Measurements from ENCODE around the gene MROH9.
"Not testable (repeated sequence)": the region's sequence is repeated elsewhere in the genome, so short reads cannot be mapped to it uniquely, and the experiment has no call there.

The MROH9 gene, protein sequence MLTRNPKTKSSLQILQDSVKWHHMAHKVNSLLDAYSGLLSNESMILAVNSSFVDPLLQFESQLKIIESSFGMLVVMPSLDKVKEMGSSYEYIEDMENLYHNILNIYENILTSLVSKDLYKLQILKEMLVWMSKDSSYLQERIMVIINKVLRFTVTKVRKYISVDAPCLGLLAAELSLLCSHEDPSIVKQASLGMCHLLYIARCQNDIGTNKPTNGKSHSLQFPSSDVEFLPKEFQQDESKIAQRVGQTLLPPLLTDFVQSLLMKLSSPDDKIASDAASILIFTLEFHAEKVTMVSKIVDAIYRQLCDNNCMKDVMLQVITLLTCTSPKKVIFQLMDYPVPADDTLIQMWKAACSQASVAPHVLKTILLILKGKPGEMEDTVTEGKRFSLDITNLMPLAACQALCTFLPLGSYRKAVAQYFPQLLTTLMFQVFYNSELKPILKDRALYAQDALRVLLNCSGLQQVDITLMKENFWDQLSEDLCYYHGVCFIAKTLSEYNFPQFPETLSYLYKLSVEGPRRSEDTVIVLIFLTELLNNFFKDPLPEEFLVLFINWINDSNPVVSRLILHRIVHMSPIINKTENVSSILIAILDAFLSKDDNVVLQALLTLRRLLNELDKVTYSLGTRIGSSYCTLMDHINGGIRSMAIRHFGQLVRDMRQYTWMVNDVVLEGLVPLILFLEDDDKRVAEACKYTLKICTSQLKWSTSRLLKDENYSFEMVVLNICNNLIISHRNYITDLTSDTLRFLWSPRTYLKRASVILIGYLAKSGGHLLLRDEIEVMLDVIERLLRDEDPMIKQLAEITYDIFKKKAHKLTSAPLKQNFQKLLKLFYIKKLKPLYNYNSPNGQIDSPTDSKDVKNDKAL

DNA sequence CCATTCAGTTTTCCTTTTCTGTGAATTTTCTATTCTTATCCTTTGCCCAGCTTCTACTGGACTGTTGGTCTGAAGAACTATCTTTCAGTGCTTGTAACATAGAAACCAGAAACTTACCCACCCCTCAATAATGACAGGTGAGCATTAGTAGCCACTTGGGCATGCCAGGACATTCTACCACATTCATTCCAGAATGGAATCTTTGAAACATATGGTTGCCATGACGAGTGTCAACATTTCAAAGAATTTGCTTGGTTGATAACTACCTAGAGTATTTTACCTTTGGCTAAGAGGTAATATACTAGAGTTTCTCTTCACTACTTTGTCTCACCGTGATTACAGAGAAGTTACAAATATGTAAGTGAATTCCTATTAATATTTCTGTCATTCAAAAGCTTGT lies at the start of gene MROH9:
MROH9 (plus strand) TSS at position 304 of the 400 bp plus-strand sequence. CDS start 10,023 bp downstream, outside the sequence.
- DNase-seq, result no peak

DNA sequence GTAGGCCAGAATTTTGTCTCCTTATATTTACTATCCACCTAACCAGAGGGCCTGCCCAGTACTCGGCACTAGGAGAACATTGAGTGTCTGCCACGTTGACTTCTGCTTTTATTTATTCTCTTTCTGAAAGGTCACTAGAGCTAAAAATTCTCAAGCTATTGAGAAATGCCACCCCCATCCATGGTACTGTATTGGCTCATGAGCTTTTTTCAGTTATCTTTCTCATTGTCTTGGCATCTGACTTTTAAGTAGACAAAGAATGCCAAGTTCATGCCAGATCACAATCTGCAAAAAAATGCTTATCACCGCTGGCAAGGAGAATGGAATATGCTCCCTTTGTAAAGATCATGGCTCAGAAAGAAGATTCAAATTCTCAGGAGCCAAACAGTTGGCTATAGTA lies 49.8 kb upstream of the MROH9 start:
- no peak for DNase-seq

DNA sequence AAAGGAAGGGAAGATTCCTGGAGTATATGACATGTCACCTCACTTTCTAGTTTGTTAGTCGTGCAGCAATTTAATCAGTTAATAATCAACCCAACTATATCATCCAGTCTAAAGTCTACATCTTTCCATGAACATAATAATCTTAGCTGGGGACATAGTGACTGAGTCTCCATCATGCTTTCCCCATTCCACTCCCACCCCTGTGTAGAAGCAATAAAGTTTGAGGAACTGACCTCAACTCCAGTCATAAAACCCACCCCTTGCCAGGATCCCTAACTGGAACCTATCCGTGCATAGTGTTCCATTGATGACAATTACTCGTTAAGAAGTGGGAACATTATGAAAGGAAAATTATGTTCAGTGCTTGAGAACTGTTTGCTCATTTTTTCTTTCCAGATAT lies 48.9 kb upstream of the MROH9 start:
- no peak for DNase-seq

DNA sequence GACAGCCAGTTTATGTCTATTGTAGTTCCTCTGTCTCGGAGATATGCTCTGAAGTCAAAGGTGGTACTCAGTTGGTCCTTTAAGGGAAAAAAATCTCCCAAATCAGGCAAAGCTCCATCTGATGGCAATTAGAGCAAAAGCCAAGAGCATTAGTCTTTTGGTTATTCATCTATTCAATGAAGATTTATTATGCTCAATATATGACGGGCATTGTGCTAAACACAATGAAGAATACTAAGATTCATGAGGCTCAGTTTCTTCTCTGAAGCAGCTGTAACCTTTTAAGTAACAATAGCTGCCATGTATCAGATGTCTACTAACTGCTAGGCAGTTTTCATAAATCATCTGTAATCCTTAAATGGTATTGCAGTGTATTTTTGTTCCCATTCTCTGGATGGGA lies 47.6 kb upstream of the MROH9 start:
- no peak for DNase-seq

DNA sequence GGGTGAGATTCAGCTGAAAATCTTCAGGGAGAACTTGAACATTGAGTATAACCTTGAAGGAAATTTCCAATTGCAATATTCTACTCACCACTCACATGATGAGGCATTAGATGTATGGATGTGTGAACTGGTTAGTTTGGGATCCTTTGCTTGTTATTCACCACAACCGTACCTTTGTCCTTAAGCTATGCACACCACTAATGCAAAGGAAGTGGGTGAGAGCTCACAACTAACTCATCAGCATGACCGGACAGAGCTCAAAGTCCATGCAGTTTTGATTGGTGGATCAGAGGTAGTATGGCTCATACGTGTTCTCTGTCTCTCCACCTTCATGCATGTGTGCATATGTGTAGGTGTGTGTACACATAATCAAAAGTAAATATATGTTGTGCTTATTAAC lies 43.5 kb upstream of the MROH9 start:
- no peak for DNase-seq

DNA sequence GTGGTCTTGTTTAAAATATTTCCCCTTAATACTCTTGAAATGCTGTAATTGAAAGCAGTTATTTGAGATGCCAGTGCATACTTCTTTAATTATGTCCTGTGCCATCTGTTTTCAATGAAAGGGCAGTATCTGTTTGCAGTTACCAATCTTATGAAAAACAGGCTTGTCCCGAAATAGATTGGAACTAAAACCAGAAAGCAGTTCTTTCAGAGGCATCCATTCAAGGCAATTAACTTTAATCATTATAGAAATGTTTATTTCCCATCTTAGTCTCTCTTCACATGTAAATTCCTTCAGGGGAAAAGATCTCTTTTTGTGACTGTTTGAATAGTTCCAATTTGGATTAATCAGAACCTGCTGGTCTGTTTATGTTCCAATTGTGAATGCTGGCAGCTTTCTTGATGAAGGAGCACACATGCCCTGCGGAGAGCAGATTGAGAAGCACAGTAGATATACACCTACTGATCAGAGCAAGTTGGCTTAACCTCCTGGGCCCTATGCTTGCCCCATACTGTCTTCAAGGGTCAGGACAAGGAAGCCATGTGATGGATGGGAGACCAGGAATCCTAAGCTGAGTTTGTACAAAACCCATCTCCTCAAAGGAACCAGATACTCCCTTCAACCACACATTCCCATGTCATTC lies 41.6 kb upstream of the MROH9 start:
- no peak for DNase-seq

DNA sequence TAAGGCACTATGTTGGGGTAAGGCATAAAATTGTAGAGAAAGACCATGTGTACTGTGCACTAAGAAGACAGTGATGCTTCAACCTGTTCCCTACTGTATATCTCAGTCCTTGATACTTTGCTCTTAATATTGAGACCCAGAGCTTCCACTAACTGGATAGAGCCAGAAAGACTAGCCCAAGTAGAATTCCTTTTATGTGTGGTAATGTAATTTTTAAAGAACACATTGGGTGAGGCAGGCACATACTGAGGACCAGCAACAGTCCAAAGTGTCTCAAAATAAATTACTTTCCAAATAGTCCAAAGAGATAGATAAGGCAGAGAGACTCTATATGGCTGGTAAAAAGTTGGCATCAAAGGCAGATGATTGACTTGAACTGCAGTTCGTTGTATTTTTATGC lies 31.4 kb upstream of the MROH9 start:
- DNase-seq, result no peak

DNA sequence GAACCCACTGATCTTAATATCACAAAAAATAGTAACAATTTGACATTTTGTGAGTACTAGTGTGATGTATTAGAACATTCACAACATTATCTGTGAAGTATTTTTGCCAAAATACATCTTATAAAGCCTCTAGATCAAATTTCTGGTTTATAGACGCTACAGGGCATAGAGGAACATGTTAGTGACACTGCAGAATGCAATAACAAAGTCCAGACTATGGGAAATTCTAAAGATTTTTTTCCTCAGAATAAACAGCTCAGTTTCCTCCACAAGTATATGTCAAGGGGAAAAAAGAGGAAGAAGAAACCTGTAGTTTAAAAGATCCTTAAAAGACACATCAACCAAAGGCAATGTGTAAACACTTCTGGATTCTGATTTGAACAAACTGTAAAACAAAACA lies 26.4 kb upstream of the MROH9 start:
- no peak for DNase-seq

DNA sequence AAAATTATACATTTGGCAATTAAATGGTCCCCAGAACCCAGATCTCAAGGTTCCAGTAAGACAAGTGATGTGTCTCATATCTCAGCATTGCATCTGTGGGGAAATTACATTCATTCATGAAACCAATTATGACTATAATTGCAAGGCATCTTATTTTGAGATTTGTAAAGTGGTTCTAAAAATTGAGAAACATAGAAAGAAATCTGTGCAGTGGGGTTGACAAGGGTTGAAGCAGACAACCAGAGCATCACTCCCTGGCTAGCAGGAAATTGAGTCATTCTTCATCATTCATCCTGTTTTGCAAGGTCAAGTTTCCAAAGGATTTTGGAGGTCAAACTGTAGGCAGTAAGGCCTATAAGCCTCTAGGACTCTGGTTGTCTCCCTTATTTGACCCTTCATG lies 25.1 kb upstream of the MROH9 start:
- no peak for DNase-seq

DNA sequence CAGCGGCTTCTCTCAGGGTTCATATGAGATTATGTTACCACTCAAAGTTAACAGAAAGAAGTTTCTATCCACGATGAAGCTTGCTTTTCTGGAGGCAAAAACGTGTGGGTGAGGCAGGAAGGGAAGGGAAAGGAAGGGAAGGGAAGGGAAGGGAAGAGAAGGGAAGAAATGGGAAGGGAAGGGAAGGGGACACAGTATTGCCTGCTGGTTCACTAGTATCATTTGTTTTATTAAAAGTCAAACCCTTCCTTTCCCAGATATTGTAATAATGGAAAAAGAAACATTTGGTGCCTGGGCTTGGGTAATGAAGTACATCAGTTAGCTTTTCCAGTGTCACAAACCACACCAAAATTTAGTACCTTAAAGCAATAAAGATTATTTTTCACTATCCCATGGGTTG lies 18.0 kb upstream of the MROH9 start:
- DNase-seq, result no peak

DNA sequence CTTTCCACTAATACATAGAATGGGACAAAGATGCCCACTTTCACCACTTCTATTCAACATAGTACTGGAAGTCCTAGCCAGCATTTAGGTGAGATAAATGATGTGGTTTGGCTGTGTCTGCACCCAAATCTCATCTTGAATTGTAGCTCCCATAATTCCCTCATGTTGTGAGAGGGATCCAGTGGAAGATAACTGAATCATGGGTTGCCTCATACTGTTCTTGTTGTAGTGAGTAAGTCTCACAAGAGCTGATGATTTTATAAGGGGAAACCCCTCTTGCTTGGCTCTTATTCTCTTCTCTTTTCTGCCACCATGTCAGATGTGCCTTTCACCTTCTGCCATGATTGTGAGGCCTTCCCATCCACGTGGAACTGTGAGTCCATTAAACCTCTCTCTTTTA lies 10.7 kb upstream of the MROH9 start:
- DNase-seq, result not testable (repeated sequence)

DNA sequence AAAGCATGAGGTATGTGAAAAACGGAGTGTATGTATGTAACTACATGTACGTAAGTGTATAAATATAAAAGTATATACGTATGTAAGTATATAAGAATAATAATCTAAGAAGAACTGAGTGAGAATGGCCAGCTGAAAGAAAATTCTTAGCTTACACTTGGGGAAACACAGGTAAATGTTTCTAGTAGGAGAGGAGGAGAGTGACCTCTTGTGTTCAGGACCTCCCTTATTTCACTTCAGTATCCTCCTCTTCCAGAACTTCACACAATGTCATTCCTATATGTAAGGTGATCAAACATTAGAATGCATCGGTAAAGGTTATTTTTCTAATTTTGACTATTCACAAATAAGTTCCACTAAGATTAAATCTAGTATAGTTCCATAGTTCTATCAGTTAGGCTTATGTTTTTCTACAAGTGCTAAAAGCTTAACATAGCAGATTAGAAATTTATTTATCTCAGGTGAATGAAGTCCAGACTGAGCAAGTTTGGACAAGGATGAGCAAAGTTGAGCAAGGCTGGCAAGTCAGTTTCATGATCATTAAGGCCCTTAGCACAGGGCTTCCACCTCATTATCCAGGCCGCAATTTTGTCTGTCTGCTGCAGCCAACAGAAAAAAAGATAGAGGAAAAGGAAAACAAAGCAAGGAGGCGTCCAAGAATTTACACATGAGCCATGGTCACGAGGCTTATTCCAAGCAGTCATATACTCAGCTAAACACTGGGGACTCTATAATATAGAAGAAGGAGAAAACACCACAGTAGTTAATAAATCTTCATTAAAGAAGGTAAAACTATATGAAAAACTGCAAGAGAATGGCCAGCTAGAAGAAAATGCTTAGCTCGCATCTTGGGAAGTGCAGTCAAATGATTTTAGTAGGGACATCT lies 7.1 kb upstream of the MROH9 start:
- DNase-seq, result no peak

DNA sequence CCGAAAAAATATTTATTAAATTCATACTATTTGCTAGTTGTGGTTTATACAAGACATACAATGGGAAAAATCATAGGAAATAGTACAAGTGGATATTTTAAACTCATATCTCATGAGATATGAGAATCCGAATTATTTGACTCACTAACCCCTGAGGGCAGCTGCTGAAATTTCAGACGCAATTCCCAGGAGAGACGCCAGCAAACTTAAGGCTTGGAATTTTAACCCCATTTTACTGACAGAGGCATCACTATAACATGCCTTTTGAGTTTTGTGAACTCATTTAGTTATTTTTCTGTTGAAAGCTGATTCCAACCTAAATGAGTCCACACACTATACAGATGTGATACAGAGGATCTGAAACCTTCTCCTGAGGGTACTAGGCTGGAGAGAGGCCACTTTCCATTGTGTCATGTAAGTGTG lies 5.9 kb upstream of the MROH9 start:
- DNase-seq, result no peak

DNA sequence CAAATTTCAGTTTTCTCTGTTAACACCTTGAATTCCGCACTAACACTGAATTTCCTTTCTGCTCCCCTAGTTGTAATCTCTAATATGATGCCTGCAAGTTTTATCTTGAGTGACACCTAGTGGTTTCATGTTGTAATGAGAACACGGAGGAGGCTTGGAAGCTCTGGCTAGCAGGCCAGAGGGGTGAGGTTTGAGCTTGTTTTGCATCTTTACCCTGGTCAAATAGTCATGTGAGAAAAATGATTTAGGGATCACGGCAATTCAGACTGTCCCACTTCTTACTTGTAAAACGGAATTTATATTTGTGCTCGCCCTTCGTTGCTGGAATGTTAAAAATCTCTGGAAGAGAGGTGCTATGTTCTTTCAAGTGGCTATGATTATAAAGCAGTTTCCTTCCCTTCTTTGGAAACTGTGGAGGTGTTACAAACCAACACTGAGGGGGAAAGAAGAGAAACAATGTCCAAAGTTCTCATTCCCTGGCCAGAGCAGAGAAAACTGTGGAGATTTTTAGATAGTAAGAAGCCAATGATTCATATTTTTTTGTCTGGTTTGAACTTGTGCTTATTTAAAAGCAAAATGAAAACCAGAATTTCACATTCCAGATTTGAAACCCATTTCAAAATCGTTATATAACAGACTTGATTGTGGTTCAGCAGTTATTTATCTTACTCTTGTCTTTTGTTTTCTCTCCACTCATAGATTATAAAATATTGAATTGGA lies 5.3 kb upstream of the MROH9 start:
- peak; percentile 34 for DNase-seq

DNA sequence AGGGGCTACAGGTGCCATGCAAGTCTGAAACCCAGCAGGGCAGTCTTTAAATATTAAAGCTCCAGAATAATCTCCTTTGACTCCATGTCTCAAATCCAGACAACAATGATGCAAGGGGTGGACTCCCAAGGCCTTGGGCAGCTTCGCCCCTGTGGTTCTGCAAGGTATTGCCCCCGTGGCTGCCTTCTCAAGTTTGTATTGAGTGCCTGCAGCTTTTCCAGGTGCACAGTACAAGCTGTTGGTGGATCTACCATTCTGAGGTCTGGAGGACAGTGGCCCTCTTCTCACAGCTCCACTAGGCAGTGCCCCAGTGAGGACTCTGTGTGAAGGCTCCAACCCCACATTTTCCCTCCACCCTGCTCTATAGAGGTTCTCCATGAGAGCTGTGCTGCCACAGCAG lies 3.7 kb upstream of the MROH9 start:
- no peak for DNase-seq

DNA sequence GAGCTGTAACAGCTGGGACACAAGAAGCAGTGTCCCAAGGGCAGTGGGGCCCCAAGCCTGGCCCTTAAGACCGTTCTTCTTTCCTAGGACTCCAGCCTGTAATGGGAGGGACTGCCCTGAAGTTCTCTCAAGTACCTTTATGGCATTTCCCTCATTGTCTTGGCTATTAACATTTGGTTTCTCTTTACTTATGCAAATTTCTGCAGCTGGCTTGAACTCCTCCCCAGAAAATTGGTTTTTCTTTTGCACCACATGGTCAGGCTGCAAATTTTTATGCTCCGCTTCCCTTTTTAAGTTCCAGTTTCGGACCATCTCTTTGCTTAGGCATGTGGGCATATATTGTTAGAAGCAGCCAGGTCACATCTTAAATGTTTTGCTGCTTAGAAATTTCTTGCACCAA lies 3.1 kb upstream of the MROH9 start:
- DNase-seq, result no peak

DNA sequence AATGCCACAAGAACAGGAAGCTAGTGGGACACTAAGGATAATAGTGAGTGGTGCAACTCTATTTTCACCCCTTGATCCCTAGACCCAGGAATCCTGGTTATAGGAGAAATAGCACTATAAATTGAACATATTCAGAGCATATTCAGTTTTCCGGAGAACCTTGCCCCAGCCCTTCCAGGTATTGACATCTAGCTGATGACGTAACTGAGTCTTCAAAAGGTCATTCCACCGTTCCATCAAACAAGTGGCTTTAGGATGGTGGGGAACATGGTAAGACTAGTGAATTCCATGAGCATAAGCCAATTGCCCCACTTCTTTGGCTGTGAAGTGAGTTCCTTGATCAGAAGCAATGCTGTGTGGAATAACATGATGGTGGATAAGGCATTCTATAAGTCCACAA lies 2.9 kb downstream of the MROH9 start:
- DNase-seq, result no peak

DNA sequence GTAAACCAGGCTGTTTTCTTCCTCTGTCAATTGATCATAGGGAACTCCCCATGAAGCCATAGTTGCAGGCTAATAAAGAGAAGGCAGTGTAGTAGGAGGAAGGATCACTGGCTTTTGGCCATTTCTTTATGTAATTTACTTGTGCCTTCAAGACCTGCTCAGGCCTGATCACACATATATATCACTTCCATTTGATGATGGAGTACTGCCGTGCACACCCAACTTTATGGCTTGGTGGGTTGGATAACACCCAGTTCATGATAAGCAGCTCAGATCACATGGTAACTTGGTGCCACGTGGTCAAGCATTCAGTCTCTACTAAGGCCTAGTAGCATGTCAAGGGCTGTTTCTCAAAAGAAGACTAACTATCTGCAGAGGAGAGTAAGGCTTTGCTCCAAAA lies 4.1 kb downstream of the MROH9 start:
- DNase-seq, result no peak

DNA sequence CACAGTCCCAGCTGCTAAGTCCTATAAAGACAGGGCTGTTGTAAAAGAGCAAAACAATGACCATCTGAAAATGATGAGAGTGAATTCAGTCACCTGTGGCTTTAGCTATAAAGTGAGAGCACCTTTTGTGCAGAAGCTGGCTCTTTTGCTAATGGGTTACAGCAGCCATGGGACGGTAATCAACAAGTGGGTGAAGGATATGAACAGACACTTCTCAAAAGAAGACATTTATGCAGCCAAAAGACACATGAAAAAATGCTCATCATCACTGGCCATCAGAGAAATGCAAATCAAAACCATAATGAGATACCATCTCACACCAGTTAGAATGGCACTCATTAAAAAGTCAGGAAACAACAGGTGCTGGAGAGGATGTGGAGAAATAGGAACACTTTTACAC lies 16.4 kb downstream of the MROH9 start:
- DNase-seq, result not testable (repeated sequence)

DNA sequence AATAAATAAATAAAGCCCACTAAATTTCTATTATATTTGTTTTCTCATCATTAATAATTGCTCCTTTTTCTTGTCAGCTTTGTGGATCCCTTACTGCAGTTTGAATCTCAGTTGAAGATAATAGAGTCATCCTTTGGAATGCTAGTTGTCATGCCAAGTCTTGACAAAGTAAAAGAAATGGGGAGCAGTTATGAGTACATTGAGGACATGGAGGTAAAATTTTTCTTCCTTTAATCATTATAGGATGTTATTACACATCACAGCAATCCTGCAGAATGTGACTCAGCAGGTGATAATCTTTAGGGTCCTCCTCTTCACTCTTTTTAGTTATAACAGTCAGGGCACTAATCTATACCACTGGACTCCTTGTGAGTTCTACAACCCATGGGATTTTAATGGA lies 24.1 kb downstream of the MROH9 start:
- no peak for DNase-seq

DNA sequence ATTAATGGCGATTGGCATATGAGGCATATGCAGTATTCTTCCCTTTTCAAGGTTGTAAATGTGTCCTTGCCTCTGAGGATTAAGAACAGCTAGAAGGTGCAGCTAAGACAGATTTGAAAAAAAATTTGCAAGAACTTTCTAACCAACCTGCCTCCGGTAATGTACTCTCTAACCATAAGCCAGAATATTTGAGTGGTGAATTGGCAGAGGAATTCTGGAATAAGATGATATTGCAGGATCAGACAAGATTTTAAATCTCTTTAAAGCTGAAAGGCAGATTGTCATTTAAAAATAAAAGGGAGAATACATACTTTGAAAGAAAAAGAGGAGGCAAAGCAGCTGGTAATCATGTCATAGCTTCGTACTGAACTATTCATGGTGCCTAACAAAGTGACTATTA lies 29.2 kb downstream of the MROH9 start:
- DNase-seq, result no peak

All from NCI-H2227 treated with DMSO at 0.1 percent for 48 hours (cell line).